Loucy (cell line): ENCODE data around the gene SUSD3.

Experiments
- EZH2phosphoT487 ChIP-seq: fragments of 200-600 bp; IDR thresholded peaks from 2 replicates; pipeline ENCODE4 v1.6.1; 2018; ENCODE audit warnings: antibody characterized with exemption, mild to moderate bottlenecking, moderate library complexity, borderline replicate concordance
- TF ChIP-seq, protein P1 (sequence below): fragments of 200-600 bp; sonication (generic); conservative IDR thresholded peaks from 2 replicates; pipeline ENCODE4 v1.5.1; 2014; ENCODE audit warnings: mild to moderate bottlenecking, antibody characterized with exemption, low read length

- TF ChIP-seq, protein P1, sequence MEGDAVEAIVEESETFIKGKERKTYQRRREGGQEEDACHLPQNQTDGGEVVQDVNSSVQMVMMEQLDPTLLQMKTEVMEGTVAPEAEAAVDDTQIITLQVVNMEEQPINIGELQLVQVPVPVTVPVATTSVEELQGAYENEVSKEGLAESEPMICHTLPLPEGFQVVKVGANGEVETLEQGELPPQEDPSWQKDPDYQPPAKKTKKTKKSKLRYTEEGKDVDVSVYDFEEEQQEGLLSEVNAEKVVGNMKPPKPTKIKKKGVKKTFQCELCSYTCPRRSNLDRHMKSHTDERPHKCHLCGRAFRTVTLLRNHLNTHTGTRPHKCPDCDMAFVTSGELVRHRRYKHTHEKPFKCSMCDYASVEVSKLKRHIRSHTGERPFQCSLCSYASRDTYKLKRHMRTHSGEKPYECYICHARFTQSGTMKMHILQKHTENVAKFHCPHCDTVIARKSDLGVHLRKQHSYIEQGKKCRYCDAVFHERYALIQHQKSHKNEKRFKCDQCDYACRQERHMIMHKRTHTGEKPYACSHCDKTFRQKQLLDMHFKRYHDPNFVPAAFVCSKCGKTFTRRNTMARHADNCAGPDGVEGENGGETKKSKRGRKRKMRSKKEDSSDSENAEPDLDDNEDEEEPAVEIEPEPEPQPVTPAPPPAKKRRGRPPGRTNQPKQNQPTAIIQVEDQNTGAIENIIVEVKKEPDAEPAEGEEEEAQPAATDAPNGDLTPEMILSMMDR, result no peak
- no peak for TF ChIP-seq EZH2phosphoT487
These were observed 26.0 kb upstream of the SUSD3 start for GRCh38 chr9:93032545-93032944.
